Activated T-helper 1 cell treated with anti-CD3 and anti-CD28 coated beads, Interleukin-2, amount 50 U/mL, for 16 hours (primary cell): Measurements from ENCODE around the gene RASSF4.
A peak's percentile ranks its signal among the peaks of the same experiment; 100 is the strongest.

Experiments used
- DNase-seq, 2 donors: peaks; one replicate each; pipeline ENCODE4 v3.0.0-alpha.2; 2020; ENCODE audit warnings: low read depth in 1 of 2, low spot score in 1 of 2

RASSF4 gene, protein sequence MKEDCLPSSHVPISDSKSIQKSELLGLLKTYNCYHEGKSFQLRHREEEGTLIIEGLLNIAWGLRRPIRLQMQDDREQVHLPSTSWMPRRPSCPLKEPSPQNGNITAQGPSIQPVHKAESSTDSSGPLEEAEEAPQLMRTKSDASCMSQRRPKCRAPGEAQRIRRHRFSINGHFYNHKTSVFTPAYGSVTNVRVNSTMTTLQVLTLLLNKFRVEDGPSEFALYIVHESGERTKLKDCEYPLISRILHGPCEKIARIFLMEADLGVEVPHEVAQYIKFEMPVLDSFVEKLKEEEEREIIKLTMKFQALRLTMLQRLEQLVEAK

DNA sequence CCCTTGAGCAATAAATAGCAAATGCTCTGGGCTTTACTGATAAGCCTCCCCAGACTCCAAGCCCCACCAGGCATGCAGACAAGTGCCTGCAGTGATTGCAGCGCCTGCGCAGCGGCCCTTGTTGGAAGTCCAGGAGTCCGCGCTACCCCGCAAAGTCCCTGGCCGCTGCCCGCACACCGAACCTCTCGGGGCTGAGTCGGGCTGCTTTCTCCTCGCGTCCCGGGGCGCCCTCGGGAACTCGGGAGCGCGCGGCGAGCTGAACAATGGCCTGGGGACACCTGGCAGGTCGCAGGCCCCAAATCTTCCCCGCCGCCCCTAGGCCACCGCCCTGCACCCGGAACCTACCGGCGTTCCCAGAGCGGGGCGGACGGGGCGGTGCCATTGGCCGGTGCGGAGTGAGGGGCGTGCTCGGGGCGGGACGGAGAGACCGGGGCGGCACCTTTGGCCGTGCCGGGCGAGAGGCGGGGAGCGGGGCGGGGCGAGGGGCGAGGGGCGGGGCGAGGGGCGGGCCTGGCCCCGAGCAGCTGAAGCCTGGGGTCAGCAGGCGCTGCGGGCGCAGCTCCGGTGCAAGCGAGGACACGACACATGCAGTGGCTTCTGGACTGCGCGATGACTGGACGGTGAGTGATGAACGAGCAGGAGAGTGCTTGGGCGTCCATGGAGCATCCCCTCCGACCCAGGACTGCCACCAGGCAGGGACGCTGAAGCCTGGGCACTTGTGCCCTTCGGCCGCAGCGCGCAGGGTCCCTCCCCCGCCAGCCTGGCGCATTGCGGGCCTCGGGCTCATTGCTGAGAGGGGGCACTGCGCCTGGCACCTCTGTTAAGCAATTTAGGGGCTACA lies at the start of gene RASSF4:
TSS of gene RASSF4 (plus strand) at position 556 of the 841 bp plus-strand sequence. CDS start 10,401 bp downstream, outside the sequence.
- peak; percentile 84 to 88 for DNase-seq

DNA sequence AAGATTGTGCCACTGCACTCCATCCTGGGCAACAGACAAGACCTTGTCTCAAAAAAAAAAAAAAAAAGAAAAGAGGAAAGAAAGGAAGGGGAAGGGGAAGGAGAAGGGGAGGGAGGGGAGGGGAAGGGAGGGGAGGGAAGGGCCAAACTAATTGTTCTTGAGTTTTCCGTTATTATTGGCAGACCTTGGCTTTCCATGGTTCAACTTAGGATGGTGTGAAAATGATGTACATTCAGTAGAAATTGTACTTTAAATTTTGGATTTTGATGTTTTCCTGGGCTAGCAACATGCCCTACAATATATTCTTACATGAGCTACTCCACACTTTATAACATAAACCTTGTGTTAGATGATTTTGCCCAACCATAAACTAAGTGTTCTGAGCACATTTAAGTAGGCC lies 49.7 kb upstream of the RASSF4 start:
- DNase-seq, result no peak

DNA sequence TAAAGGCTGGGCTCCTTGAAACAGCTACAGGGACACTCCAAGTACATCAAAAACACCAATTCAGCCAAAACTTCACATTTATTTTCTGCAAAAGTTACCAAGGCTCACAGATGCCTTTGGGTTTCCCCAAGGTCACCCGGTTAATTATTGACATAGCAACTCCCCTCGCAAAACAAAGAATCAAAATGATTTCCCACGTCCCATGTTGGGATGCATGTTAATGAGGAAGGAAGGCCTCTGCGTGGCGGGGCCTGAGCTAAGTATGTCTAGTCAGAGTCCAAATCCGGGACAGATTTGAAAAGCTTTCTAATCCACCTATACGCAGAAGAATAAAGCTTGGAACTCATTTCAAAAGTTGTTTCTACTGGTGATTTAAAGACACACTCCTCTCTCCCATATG lies 49.0 kb upstream of the RASSF4 start:
- DNase-seq, result no peak

DNA sequence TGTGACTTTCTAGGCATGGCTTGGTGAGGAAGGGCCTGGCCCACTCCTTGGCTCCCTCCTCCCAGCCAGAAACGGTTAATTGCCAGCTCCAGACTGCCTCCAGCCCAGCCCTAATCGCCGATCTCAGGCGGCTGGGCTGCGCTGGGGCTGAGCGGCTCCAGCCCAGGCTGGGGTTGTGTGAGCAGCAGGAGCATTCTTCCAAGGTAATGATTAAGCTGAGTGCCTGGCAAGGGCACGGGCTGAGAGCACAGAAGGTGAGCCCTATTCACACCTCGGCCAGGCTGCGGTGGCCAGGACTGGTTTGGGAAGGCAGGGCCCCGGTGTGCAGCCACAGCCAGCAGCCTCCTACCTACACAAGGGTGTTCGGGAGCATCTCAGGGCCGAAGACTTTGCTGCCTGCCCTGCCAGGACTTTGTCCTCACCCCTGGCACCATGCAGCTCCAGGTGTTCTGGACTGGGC lies 48.5 kb upstream of the RASSF4 start, which contains the start of gene TMEM72:
TSS of gene TMEM72 (plus strand) at position 257 of the 460 bp plus-strand sequence. CDS start at position 433, 176 bp downstream.
- DNase-seq, result no peak

DNA sequence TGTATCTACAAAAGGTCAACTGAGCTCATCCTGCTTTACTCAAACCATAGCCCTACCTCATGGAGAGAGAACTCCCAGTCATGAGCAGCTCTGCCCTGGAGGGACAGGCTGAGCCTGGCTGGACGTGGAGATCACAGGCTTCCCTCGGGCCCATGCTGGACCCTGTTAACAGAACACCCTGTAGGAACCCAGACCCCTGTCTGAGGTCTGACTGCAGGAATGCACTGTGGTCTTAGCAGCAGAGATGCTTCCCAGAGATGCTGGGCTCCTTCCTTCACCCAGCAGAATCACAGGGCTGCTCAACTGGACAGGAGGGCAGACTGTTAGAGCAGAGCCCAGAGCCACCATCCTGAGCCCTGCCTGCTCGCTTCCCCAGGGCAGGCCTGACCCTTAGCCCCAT lies 47.7 kb upstream of the RASSF4 start:
- DNase-seq, result no peak

DNA sequence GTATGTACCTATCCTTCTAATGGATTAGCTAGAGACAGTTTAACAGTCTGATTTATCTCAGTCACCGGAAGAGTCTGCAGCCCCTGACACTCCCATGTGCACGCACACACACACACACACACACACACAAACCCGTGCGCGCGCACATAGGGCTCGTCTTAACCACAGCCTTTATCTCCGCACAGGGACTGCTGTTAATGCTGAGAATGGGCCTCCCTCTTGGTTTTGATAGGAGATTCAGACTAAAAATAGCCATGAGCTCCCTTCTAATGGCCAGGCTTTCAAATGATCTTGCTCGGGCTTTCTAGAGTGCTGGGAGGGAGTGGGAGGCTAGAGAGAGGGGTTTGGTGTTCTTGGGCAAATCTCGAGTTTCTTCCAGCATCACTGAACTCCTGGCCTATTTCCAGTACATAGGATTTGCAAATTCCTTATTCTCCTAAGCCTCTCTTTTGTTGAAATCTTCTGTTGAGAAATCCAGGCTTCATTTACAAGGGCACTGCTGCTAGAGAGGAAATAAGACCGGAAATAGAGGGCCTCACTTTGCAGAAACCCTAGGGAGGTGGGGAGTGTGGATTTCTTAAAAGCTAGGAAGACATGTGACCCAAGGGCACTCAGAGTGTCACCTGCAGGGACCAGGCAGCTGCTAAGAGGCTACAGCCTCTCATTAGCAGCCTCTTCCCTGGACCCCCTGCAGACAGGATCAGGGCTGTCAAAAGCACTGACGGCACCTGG lies 46.1 kb upstream of the RASSF4 start:
- DNase-seq, result no peak

DNA sequence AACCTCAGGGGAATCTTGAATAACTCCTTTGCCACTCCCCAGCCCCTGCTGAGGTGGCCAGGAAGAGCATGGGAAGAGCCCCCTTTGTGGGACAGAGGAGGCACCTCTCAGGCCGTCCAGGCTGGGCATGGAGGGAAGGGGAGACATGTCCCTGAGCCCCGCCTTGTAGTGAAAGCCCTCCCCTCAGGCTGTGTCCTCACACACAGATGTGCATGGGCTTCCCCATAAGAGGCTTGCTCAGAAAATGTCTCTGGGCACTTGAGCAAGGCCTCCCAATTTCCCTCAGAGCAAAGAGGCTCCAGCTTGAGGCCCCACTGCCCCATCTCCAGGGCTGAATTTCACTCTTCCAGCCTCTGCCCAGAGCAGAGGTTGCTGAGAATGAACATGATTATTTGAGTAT lies 44.7 kb upstream of the RASSF4 start:
- no peak for DNase-seq

DNA sequence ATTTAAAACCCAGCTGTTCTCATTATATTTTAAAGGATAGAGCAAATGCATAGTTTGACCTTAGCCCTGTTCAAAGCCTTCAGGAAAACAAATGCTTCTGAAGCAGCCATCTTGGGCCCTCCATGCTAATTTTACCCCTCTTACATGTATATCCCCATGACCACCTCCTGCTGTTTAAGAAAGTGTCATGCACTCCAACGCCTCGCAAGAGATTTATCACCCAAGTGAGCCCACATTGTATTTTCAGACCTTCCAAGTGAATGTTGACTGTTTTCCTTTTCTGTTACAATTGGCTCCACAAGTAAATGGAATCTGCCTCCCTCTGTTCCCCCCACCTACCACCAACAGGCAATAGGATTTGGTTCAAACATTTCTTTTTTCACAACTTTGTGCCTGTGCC lies 43.2 kb upstream of the RASSF4 start:
- no peak for DNase-seq

DNA sequence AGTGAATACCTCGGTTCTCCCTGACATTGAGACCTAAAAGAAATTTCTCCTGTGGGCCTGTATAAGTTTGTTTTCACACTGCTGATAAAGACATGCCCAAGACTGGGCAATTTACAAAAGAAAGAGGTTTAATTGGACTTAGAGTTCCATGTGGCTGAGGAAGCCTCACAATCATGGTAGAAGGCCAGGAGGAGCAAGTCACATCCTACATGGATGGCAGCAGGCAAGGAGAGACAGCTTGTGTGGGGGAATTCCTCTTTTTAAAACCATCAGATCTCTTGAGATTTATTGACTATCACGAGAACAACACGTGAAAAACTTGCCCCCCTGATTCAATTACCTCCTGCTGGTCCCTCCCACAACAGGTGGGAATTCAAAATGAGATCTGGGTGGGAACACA lies 41.8 kb upstream of the RASSF4 start:
- DNase-seq, result no peak

DNA sequence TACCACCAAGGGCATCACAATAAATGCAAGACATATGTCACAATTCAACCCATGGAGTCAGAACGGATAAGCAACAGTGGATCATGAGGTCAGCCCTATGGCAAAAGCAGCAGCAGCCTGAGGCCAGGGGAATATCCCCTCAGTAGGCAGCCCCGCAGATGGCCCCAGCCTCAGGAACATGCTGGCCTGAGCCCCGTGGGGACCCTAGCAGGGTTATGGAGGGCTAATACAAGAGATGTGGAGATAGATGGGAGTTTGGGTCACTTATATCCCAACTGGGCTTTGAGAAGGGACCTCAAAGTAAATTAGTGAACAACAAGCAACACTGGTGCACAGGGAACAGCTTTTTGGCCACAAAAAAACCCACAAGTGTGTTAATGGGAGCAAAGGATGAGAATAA lies 39.4 kb upstream of the RASSF4 start:
- no peak for DNase-seq

DNA sequence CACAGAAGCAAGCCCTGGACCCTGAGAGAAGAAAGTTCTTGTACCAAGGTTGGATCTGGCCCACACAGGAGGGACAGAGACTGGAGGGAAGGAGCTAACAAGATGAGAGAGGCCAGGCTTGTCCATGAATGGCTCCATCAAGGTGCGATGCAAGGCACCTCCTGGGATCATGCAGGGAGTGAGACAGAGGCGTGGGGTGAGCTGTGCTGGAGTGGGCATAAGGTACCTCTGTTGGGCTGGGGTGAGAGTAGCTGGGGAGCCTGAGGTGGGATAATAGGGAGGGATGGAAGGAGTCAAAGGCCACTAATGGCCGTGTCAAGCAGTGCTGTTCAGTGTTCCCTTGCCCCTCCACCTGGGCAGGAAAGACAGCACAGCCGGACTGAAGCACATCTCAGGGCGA lies 38.5 kb upstream of the RASSF4 start:
- no peak for DNase-seq

DNA sequence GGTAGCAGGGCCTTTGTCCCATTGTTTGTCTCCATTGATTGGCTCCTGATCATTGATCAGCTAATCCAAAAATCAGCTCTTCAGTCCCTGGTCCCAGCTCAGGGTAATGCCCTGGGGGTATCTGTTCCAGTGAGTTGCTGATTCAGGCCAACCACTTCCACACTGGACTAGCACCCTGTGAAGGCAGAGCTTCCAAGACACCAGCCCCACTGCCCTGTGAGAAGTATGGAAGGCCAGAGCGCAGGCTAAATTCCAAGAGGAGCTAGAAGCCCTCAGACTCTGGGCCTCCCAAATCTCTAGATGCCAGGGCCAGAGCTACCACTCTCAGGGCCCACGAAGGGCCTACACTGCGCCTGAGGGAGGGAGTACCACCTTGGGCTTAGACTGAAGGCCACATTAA lies 38.1 kb upstream of the RASSF4 start:
- DNase-seq, result no peak

DNA sequence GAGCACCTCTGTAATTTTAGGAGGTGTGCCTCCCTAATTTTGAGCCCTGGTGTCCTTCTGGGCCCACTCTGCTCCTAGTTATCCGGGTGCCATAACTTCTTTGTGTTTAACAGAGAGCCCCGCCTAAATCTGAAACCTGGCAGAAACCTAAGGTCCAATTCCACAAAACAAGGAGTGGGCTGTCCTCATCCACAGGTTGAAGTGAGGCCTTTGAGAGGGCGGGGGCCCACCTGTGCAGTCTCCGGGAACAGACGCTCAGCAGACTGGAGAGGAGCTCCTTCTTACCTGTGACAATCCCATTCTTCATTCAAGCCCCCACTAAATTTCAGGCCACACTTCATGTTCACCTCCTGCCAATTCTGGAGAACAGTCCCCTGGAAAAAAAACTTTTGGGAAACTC lies 37.6 kb upstream of the RASSF4 start:
- no peak for DNase-seq

DNA sequence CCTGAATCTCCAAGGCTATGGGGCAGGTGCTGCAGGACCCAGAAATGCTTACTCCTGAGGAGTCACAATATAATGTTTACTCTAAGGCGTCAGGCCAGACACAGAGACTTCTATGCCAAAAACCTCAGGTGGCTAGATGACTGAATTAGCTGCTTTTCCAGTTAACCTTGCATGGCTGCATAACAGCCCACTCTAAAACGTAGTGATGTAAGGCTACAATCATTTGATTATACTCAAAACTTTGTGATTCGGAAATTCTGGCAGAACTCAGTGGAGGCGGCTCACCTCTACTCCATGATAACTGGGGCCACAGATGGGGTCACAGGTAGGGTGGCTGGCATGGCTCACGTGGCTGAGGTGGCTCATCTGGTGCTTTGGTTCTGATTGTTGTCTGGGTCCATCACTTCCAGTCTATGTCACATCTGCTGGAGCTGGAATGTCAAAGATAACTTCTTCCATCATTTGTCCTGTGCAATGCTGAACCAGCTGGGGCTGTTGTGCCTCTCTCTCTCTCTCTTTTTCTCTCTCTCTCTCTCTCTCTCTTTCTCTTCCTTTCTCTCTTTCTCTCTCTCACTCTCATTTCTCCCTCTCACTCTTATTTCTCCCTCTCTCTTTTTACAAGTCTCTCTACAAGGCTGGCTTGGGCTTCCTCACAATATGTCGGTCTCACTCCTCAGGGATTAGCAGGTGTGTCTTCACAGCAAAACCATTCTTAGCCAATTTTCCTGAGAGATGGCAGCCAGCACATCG lies 36.6 kb upstream of the RASSF4 start:
- no peak for DNase-seq

DNA sequence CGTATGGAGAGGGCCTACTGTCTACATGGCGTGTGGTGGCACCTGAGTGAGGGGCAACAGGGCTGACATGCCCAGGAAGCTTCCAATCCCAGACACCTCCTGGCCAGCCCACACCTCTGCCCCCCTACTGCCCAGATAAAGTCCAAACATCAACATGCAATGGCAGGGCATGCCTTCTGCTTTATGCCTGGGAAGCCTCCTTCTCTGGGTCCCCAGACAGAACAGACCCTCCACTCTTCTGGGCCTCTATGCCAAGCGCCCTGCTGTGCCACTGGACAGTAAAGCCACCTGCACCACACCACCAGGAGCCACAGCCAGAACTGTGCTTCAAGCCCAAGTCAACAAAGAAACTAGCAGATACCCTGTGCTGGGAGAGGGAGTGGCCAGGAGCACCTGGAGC lies 36.0 kb upstream of the RASSF4 start:
- DNase-seq, result no peak

DNA sequence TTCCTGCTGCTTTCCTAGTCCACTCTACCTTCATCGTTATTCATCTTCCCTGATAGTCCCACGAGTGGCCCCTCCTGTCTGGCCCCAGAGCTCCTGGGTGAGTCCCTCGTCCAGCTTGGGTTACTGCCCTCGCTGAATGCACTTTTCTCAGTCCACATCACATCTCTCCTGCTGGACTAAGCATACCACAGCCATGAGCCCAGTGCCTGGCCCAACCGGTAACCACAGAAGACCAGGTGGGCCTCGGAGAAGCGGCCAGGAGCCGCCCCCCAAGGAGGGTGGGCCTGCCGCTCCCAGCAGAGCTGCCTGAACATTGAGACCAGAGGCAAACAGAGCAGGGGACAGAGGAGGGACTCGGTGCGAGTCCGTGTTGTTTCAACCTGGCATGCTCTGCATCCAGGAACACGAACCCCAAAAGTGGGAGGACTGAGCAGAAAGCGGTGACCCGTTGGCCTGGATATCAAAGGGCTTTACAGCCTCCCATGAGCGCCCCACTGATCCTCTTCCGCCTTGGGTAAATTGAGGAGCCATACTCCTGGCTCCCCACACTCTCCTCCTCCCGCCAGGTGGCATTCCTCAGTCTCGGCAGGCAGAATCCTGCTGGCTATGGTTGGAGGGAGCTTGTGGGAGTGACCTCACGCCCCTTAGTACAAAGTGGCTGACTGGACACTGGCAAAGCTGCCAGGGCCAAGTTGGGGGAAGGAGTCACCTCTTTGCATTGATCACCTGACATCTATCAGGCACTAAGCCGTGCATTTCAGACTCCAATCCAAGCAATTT lies 35.2 kb upstream of the RASSF4 start:
- no peak for DNase-seq

DNA sequence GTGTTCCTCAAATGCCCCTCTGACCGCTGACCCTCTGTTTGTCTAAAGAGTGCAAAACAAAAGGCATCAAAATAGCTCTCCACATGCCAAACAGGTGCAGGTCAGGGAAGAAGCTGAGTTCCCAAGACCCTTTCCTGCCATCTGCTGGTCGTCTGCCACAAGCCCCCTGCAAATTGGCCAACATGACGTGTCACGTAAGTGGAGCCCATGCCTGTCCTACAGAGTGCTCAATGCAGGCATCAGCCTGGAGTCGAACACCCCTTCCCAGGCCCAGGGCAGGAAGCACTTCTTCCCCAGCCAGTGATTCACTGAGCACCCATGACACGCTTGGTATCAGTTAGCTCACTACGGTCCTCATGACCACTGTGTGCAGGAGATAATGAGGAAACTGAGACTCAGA lies 34.4 kb upstream of the RASSF4 start:
- DNase-seq, result no peak

DNA sequence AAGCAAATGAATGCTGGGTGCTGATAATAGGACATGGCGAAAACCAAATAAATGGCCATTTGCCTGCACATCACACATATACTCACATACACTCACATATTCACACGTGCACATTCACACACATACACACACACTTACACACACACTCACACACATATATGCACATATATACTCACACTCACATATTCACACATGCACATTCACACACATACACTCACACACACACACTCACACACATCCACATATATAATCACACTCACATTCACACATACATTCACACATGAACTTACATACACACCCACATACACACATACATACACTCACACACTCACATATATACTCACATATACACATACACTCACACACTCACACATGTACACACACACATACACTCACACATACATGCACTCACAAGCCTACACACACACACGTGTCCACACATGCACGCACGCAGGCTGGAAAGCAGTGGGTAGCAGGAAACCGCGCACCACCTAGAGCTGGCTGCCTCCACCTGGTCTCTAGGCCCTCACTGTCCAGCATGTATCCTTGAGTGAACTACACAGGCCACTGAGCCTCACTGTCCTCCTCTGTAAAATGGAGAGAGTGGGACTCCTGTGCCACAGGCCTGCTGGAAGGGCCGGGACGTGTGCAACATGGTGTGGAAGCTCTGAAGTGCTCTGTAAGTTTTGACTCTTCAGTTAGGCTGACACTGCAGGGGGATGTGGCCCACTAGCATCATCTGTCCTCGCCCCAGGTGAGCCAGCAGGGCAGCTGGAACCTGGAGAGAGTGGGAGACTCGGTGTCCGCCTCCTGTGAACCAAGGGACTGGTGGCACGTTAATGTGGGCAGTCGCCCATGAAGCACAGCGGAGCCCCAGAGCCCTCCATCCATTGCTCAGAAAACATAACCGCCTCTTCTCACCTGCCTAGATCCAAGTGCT lies 33.5 kb upstream of the RASSF4 start:
- DNase-seq, result no peak

DNA sequence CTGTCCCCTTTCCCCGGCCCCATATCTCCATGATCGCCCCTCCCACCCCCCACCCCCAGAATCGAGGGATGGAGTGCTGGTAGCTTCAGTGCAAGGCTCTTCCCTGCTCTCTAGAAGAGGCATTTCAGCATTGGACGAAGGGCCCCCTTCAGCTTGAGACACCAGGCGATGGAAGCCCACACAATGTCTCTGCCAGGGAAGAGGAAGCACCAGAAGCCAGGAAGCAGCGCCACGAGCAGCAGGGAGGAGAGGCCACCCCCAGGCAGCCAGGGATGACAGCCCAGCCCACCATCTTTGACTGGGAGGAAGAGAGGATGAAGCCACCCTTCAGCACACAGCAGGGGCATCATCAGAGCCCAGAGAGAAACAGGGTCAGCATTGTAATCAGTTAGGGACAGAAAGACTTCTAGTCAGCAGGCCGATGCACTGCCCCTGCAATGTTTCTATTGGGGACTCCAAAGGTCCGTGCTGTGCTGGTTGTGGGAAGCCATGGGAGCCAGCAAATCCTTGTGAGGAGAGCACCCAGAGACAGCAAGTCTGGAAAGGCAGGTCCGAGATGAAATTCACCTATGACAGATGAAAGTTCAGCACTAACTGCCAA lies 32.8 kb upstream of the RASSF4 start:
- no peak for DNase-seq
